Activated naive CD4-positive, alpha-beta T cell treated with anti-CD3 and anti-CD28 coated beads, Interleukin-2, amount 10 ng/mL, durations not matched to agents 7 days and 5 days (primary cell): ENCODE results near the gene MARK3.

Experiments
- CTCF ChIA-PET: fragments of 350-600 bp; sonication (Branson Sonifier 250); formaldehyde crosslinking; loops from one replicate; lab custom pipeline; 2021; ENCODE audit warnings: antibody characterized with exemption; lab: Charles Lee
- DNase-seq: peaks from one replicate; pipeline ENCODE4 v3.0.0-alpha.2; 2020
- H3K27ac Mint-ChIP-seq: one replicate; pipeline ENCODE4 v1.8.0; 2021; ENCODE audit warnings: mild to moderate bottlenecking, moderate library complexity, mixed read lengths
- H3K27me3 Mint-ChIP-seq: one replicate; pipeline ENCODE4 v1.8.0; 2021; ENCODE audit warnings: mild to moderate bottlenecking, mixed read lengths
- H3K36me3 Mint-ChIP-seq: one replicate; pipeline ENCODE4 v1.8.0; 2021; ENCODE audit warnings: mixed read lengths
- H3K4me1 Mint-ChIP-seq: one replicate; pipeline ENCODE4 v1.8.0; 2021; ENCODE audit warnings: mixed read lengths
- H3K4me3 Mint-ChIP-seq: one replicate; pipeline ENCODE4 v1.8.0; 2021; ENCODE audit warnings: mild to moderate bottlenecking, moderate library complexity, mixed read lengths
- H3K9me3 Mint-ChIP-seq: one replicate; pipeline ENCODE4 v1.8.0; 2021; ENCODE audit warnings: mixed read lengths

The MARK3 gene

DNA sequence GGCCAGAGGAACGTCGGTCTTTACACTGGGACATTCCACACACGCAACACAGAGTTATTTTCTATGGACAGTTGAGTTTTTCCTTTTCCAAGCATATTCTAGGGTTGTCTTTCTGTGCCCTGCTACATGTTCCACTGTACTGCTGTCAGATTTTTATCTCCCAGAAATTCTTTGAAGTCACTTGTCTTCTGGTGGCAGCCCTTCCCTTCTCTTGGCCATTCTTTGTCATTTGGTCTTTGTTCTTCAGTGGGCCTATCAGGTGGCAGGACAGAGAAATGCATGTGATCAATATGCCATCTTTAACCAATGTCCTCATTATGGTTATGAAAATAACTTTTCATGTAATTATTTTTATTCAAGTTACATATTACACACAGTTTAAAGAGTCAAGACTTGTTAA, 36.3 kb downstream of the MARK3 start:
- DNase-seq: no peak
- CTCF ChIA-PET: interaction anchor here (0.5 kb wide), 1 partner anchor 129 kb away, joined by 5 read pairs; no protein-coding TSS in a partner anchor
- Mint-ChIP-seq H3K27me3 (no peaks in the 10 kb centered on the region), H3K4me3 (no peak overlapping the region), H3K9me3 (no peaks in the 10 kb centered on the region), H3K27ac (no peak overlapping the region), H3K36me3 (peaks cover 12% of the 10 kb centered on the region), H3K4me1 (peaks cover 14% of the 10 kb centered on the region)

DNA sequence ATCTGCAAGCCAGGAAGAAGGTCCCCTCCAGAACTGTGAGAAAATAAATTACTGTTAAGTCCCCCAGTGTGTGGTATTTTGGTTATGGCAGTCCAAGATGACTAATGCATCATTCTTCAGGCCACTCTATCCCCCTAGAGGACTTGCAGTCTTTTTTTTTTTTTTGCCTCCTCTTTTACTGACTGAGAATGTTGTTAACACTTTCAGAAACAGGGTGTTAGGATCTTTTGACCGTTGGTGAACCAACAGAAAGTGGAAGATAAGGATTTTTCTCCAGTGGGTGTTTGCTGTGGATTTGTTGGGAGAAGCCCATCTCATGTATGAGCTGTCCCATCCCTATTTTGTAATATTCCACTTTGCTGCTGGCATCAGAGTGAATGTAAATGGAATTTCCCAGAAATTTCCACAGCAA, 37.8 kb downstream of the MARK3 start:
- CTCF ChIA-PET: no interaction called here
- H3K27ac Mint-ChIP-seq: no peak overlapping the region
- H3K27me3 Mint-ChIP-seq: no peaks in the 10 kb centered on the region
- peaks cover 11% of the 10 kb centered on the region for H3K36me3 Mint-ChIP-seq
- no peaks in the 10 kb centered on the region for H3K9me3 Mint-ChIP-seq
- peaks cover 21% of the 10 kb centered on the region for H3K4me1 Mint-ChIP-seq
- H3K4me3 Mint-ChIP-seq: no peak overlapping the region
- no peak for DNase-seq

DNA sequence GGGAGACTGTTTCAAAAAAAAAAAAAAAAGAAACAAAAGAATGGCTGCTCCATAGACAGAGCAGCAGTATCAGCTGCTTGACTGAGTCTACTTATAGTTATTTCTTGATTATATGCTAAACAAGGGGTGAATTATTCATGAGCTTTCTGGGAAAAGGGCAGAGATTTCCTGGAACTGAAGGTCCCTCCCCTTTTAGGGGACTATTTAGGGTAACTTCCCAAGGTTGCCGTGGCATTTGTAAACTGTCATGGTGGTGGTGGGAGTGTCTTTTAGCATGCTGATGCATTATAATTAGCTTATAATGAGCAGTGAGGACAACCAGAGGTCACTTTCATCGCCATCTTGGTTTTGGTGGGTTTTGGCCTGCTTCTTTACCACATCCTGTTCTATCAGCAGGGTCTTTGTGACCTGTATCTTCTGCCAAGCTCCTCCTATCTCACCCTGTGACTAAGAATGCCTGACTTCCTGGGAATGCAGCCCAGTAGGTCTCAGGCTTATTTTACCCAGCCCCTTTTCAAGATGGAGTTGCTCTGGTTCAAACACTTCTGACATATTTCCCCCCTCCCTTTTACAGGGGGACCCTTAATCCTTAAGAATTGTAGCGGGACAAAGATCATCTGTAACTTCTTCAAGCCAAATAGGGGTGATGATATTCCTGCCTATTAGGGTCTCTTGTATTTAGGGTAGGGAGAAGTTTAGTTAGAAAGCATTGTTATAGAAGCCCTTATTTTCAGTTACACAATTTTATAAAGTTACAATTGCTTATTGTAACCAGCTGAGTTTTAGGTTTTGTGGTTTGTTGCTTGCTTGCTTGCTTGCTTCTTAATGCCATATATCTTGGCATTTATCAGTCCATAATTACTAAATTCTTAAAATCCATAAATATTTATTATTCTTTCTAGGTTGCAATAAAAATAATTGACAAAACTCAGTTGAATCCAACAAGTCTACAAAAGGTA, 42.5 kb downstream of the MARK3 start:
- CTCF ChIA-PET: interaction anchor here (0.6 to 1.3 kb wide), 2 partner anchors 35 to 1578 kb away, joined by 3 read pairs; no protein-coding TSS in a partner anchor
- no peaks in the 10 kb centered on the region for H3K27me3 Mint-ChIP-seq
- H3K4me3 Mint-ChIP-seq: no peak overlapping the region
- H3K27ac Mint-ChIP-seq: peak overlapping the region; percentile 80
- no peaks in the 10 kb centered on the region for H3K9me3 Mint-ChIP-seq
- peak; percentile 35 for DNase-seq
- peaks cover 20% of the 10 kb centered on the region for H3K36me3 Mint-ChIP-seq
- H3K4me1 Mint-ChIP-seq: peaks cover 29% of the 10 kb centered on the region

DNA sequence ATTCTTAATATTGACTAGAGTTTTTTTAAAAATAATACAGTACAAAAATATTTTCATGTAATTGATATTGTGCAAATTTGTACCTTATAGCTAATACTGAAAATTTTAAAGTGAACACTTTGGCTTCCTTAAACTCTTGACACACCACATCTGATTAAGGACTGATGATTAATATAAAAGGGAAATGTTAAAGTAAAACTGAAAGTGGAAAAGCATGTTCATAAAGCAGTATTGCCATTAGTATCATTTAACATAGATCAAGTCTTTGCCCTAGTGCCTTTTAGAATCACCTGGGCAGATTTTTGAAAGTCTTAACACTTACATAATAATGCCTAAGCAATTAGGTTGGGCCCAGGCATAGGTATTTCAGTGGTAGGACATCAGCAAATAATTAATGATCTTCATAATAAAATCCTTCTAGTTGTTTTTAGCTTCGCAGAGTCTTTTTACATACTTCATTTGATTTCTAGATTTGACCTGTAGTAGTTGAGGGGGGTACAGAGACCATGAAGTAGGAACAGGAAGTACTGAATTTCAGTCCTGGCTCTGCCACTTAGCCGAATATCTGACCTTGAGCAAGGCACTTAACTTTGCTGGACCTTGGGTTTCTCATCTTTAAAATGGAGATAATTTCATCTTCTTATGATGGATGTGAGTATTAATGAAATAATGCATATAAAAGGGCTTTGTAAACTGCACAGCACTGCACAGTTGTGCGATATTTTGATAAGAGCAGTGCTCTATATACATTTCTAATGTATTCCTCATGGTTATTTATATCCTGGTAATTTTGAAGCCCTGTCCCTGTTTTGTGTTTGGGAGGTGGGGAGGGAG, 43.7 kb downstream of the MARK3 start:
- H3K27me3 Mint-ChIP-seq: no peaks in the 10 kb centered on the region
- DNase-seq: no peak
- no peaks in the 10 kb centered on the region for H3K9me3 Mint-ChIP-seq
- CTCF ChIA-PET: no interaction called here
- no peak overlapping the region for H3K4me3 Mint-ChIP-seq
- H3K4me1 Mint-ChIP-seq: peaks cover 29% of the 10 kb centered on the region
- peak overlapping the region; percentile 24 for H3K27ac Mint-ChIP-seq
- peaks cover 23% of the 10 kb centered on the region for H3K36me3 Mint-ChIP-seq

DNA sequence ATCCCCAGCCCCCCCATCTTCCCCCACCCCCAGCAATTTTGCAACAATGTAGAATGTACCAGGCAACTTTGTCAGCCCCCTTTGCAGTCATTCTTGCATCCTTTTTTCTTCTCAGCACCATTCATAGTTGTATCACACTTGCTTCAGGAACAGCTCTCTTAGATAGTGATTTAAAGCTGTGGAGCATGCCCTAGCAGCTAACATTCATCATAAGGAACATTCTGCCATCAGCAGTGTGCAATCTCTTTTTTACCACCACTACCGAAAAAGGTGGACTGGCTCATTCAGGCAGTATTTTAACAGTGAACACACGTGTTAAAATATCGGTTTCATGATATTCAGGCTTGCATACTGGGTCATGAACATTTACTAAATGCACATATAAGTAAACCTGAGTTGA, 45.1 kb downstream of the MARK3 start:
- Mint-ChIP-seq H3K36me3 (peaks cover 25% of the 10 kb centered on the region), H3K9me3 (no peaks in the 10 kb centered on the region), H3K27ac (no peak overlapping the region), H3K4me3 (no peak overlapping the region), H3K27me3 (no peaks in the 10 kb centered on the region), H3K4me1 (peaks cover 32% of the 10 kb centered on the region)
- CTCF ChIA-PET: no interaction called here
- DNase-seq: no peak

DNA sequence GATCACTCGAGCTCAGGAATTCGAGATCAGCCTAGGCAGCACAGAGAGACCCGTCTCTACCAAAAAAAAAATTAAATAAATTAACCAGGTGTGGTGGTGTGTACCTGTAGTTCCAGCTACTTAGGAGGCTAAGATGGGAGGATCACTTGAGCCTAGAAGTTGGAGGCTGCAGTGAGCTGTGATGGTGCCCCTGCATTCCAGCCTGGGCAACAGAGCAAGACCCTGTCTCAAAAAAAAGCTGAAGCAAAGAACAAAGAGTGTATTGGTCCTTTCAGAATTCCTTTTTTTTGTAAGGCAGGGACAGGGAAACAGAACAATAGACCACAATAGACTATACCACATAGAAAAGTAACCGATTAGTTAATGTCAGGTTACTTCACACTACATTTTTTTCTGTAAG, 47.4 kb downstream of the MARK3 start:
- no peak for DNase-seq
- Mint-ChIP-seq H3K36me3 (peaks cover 25% of the 10 kb centered on the region), H3K9me3 (no peaks in the 10 kb centered on the region), H3K4me3 (no peak overlapping the region), H3K4me1 (peaks cover 21% of the 10 kb centered on the region), H3K27me3 (no peaks in the 10 kb centered on the region), H3K27ac (no peak overlapping the region)
- CTCF ChIA-PET: no interaction called here

DNA sequence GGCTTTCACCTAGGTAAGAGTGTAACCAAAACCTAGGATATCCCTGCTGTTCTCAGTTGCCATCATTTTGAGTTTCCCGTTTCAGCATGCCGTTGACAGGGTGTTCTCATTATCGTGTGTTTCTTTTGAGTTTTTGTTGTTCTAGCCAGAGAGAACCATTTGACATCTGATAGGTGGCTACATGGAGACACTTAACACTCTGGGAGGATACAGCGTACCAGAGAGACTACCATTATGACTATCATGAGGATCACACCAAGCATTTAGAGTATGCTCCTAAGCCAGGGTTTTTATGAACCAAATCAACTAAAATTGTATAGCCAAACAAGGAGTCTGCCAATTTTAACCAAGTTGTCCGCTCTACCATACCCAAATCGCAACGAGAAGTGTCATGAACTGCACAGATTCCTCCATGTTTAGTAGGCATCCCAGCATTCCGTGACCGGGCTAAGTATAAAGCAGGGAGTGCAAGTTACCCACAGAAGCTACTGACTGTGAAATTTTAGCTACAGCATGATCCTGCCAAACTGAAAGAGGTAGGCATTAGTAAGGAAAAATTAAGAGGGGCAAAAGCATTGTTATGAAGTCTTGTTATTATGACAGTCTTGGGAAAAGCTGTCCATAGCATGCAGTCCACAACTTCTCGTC, 48.8 kb downstream of the MARK3 start:
- no peak overlapping the region for H3K4me3 Mint-ChIP-seq
- CTCF ChIA-PET: no interaction called here
- no peaks in the 10 kb centered on the region for H3K27me3 Mint-ChIP-seq
- no peaks in the 10 kb centered on the region for H3K9me3 Mint-ChIP-seq
- peaks cover 10% of the 10 kb centered on the region for H3K4me1 Mint-ChIP-seq
- no peak overlapping the region for H3K27ac Mint-ChIP-seq
- H3K36me3 Mint-ChIP-seq: peaks cover 22% of the 10 kb centered on the region
- no peak for DNase-seq

DNA sequence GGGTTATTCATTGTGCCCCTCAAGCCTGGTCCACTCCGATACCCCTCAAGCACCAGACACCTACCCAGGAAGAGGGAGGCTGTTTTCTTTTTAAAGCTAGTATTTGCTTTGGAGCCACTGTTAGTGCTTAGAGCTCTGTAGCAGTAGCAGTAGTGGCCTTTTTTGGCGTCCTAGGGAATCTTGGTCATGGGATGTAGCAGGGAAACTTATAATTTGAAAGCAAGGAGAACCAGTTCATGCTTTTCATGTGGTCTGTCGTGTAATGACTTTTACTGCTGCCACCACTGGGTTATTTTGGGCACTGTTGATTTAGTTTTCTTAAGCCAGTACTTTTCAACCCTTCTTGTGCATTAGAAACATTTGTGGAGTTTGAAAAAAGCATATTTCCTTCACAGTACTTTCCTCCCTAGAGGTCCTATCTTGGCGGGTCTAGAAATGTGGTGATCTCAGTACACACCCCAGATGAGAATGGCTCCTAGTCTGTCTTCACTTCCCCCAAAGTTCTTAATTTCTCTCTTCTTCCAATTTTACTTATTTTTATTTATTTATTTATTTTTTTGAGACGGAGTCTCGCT, 49.7 kb downstream of the MARK3 start:
- H3K4me1 Mint-ChIP-seq: peaks cover 4% of the 10 kb centered on the region
- CTCF ChIA-PET: no interaction called here
- peaks cover 27% of the 10 kb centered on the region for H3K36me3 Mint-ChIP-seq
- no peaks in the 10 kb centered on the region for H3K27me3 Mint-ChIP-seq
- H3K4me3 Mint-ChIP-seq: no peak overlapping the region
- H3K27ac Mint-ChIP-seq: no peak overlapping the region
- no peak for DNase-seq
- no peaks in the 10 kb centered on the region for H3K9me3 Mint-ChIP-seq

DNA sequence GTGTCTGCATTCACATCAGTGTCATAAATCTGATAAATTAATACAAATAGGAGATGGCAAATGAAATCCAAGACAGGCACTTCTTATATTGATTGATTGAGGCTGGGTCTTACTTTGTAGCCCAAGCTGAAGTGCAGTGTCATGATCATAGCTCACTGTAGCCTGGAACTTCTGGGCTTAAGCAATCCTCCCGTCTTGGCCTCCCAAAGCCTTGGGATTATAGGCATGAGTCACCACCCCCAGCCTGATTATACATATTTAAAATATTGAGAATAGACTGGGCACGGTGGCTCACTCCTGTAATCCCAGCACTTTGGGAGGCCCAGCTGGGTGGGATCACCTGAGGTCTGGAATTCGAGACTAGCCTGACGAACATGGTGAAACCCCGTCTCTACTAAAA, 51.3 kb downstream of the MARK3 start:
- CTCF ChIA-PET: no interaction called here
- no peak for DNase-seq
- no peaks in the 10 kb centered on the region for H3K9me3 Mint-ChIP-seq
- peaks cover 25% of the 10 kb centered on the region for H3K36me3 Mint-ChIP-seq
- H3K27ac Mint-ChIP-seq: no peak overlapping the region
- no peaks in the 10 kb centered on the region for H3K27me3 Mint-ChIP-seq
- H3K4me3 Mint-ChIP-seq: no peak overlapping the region
- H3K4me1 Mint-ChIP-seq: peaks cover 4% of the 10 kb centered on the region

DNA sequence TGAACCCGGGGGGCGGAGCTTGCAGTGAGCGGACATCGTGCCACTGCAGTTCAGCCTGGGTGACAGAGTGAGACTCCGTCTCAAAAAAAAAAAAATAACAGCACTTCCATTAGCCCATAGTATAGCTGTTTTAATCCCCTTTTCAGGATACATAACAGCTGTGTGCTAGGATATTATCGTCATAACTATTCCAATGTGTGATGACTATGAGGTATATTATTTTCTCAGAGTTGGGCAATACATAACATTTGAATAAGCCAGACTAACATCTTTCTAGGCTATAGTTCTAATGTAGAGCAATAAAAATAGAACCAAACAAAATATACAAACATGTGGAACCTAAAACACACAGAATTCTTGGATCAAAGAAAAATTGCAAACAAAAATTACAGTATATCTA, 57.1 kb downstream of the MARK3 start:
- Mint-ChIP-seq H3K27me3 (no peaks in the 10 kb centered on the region), H3K27ac (no peak overlapping the region), H3K4me3 (no peak overlapping the region), H3K9me3 (no peaks in the 10 kb centered on the region), H3K4me1 (no peaks in the 10 kb centered on the region), H3K36me3 (peaks cover 18% of the 10 kb centered on the region)
- DNase-seq: no peak
- CTCF ChIA-PET: no interaction called here

DNA sequence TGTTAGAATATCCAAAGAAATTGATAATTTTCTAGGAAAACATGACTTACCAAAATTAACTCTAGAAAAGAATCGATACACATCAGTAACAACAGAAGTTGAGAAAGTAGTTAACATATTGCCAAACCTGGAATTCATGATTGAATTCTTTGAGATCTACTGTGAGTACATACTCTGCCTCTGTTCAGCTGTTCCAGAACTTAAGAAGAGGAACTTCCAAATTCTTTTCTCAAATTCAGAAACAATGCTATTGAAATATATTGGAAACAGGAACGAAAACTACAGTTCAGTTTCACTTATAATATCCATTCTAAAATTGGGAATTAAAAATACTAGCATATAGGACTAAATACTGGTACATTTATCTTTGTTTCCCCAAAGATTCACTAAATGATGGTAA, 57.9 kb downstream of the MARK3 start:
- no peak overlapping the region for H3K4me3 Mint-ChIP-seq
- H3K27ac Mint-ChIP-seq: no peak overlapping the region
- peaks cover 18% of the 10 kb centered on the region for H3K36me3 Mint-ChIP-seq
- no peak for DNase-seq
- no peaks in the 10 kb centered on the region for H3K4me1 Mint-ChIP-seq
- H3K27me3 Mint-ChIP-seq: no peaks in the 10 kb centered on the region
- H3K9me3 Mint-ChIP-seq: no peaks in the 10 kb centered on the region
- CTCF ChIA-PET: no interaction called here

DNA sequence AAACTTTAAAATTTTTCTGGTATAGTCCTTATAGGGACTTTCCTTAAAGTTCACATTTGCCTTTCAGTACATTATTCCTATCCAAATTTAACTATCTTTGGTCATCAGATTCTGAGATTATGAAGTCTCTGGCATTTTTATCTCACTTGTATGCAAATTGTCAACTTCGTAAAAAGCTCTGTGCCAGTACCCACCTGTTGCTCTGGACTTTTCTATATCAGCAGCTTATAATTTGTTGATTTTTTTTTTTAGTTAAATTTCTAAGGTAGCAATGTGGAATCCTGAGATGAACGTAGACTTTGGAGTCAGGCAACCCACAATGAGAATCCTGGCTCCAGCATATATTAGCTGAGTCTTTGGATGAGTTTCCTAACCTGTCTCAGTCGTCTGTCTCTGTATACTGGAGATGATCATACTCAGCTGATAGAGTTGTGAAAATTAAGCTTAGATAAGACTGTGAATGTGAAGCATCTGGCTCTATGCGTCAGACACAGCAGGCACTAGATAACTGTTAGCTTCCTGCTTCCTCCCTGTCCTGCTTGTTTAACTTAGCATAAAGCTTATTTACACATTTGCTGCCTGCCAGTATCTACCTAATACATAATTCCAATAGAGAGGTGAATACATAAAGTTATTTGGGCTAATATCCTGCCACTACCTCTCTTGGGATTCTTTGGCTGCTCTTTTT, 59.8 kb downstream of the MARK3 start:
- Mint-ChIP-seq H3K36me3 (peaks cover 10% of the 10 kb centered on the region), H3K4me3 (no peak overlapping the region), H3K4me1 (no peaks in the 10 kb centered on the region), H3K9me3 (no peaks in the 10 kb centered on the region), H3K27me3 (no peaks in the 10 kb centered on the region), H3K27ac (no peak overlapping the region)
- no peak for DNase-seq
- CTCF ChIA-PET: no interaction called here

DNA sequence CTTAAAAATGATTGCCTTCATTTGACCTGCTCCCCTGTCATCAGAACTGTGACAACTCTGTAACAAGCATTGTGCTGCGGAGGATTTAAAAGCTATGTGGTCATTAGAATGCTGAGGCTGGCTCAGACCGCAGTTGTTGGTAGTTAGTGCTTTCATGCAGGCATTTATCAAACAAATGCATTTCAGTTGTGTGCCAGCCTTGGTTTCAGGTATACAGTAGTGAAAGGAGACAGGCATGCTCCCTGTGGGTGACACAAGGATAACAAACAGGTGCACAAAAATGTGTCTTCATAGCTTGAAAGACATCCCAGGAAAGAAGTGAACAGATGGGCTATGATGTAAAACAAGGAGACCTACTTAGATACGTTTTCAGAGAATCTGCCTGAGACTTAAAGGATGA, 60.6 kb downstream of the MARK3 start:
- no peak overlapping the region for H3K27ac Mint-ChIP-seq
- H3K36me3 Mint-ChIP-seq: peaks cover 8% of the 10 kb centered on the region
- no peaks in the 10 kb centered on the region for H3K4me1 Mint-ChIP-seq
- H3K4me3 Mint-ChIP-seq: no peak overlapping the region
- no peak for DNase-seq
- H3K27me3 Mint-ChIP-seq: no peaks in the 10 kb centered on the region
- H3K9me3 Mint-ChIP-seq: no peaks in the 10 kb centered on the region
- CTCF ChIA-PET: interaction anchor here (1.7 kb wide), 1 partner anchor 55 kb away, joined by 6 read pairs; no protein-coding TSS in a partner anchor
